Right hindlimb (tissue), 1 donor: Measurements from ENCODE around the gene MS4A13.
"Not testable (repeated sequence)": the region's sequence is repeated elsewhere in the genome, so short reads cannot be mapped to it uniquely, and the experiment has no call there.

Source experiments
- DNase-seq: peaks from one replicate; pipeline ENCODE4 v3.0.0-alpha.2; 2018

MS4A13 gene

DNA sequence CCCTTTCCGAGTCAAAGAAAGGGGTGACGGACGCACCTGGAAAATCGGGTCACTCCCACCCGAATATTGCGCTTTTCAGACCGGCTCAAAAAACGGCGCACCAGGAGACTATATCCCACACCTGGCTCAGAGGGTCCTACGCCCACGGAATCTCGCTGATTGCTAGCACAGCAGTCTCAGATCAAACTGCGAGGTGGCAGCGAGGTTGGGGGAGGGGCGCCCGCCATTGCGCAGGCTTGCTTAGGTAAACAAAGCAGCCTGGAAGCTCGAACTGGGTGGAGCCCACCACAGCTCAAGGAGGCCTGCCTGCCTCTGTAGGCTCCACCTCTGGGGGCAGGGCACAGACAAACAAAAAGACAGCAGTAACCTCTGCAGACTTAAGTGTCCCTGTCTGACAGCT lies 17.2 kb downstream of the MS4A13 start:
- DNase-seq, result not testable (repeated sequence)

DNA sequence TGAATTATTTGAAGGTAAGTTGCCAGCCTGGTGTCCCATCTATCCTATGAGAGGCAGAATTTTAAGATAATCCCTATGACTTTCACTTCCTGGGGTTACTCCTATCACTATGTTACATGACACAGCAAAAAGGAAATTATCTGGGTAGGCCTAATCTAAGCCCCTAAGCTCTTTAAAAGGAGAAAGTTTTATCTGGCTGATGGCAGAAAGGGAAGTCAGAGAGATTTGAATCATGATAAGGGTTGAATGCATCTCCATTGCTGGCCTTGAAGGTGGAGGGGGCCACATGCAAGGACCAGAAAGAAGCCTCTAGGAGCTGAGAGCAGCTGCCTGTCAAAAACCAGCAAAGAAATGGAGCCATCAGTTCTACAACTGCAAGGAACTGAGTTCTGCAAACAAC lies 23.4 kb downstream of the MS4A13 start:
- not testable (repeated sequence) for DNase-seq

DNA sequence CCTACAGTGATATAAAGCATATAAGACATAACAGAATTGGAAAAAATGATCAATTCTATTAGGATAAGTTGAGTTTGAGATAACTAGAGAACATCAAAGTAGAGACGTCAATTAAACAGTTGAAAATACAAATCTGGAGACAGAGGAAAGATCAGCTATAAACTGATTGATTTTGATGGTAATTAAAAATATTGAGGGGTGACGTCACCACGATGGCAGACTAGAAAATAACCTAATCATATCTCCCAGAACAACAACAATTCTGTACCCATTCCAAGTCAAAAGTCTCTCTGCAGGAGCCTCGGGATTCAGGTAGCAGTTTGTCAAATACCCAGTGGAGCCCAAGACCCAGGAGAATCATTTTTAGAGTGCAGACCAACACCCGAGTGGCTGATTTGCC lies 28.9 kb downstream of the MS4A13 start:
- DNase-seq, result no peak

DNA sequence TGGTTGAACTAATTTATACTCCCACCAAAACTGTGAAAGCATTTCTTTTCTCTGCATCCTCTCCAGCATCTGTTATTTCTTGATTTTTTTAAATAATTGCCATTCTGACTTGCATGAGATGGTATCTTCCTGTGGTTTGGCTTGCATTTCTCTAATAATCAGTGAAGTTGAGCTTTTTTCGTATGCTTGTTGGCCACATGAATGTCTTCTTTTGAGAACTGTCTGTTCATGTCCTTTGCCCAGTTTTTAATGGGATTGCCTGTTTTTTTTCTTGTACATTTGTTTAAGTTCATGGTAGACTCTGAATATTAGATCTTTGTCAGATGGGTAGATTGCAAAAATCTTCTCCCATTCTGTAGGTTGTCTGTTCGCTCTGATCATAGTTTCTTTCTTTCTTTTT lies 46.1 kb downstream of the MS4A13 start:
- no peak for DNase-seq

DNA sequence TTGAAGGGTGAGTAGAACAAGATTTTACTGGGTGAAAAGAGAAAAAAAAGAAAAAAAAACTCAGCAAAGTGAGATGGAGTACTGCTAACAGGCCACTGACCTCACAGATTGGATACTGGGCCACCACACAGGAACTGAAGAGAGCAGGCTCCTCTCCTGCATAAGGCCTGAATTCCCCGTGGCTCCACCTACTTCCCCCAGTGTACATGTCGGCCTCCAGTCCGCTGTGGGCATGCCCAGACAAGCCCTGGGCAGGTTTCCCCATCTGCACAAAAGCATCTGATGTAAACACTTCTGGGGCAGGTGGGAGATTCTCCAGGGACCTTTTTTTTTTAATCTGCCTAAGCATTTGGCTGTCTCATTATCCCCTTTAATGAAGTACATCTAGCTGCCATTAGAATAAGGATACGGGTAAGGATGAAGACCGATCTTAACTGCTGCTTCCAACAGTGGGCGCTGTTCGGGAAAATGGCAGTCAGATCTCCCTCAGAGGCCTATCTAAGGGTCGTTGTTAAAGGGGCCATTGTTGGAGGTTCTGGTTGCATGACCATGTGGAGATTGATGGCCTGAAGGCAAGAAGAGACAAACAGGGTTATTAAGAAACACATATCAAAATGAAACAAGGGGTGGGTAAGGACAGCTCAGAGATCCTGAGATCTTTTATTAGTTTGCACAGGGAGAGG lies 48.5 kb downstream of the MS4A13 start:
- no peak for DNase-seq

DNA sequence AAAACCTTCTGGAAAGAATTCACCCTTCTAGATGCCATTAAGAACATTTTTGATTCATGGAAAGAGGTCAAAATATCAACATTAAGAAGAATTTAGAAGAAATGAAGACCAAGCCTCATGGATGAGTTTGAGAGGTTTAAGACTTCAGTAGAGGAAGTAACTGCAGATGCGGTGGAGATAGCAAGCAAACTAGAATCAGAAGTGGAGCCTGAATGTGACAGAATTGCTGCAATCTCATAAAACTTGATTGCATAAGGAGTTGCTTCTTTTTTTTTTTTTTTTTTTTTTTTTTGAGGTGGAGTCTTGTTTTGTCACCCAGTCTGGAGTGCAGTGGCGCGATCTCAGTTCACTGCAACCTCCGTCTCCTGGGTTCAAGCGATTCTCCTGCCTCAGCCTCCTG lies 51.6 kb downstream of the MS4A13 start:
- no peak for DNase-seq

DNA sequence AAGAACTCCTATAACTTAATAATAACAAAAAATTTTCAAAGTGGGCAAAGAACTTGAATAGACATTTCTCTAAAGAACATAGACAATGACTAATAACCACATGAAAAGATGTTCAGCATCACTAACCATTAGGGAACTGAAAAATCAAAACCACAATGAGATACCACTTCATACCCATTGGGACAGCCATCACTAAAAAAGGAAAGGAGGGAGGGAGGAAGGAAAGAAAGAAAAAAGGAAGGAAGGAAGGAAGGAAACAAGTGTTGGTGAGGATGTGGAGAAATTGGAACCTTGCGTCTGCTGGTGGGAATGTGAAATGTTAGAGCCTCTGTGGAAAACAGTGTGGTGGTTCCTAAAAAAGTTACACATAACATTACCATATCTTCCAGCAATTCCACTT lies 55.8 kb downstream of the MS4A13 start:
- DNase-seq, result no peak

DNA sequence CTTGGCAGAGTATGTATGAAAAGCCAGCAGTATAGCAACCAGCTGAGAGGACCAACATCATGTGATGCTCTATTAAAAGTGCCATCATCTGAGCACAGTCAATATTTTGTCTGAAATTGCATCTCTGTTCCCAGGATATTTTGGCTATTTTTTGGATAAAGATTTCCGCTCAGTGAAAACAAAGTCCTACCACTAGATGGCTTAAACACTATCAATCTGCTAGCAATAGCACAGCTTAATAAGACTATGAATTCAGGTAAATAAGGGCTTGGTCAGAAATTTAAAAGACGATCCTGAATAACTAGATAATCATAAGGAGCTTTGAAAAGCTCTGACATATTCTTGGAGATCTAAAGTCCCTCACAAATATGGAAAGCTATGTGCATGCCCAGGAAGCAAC lies 74.4 kb downstream of the MS4A13 start:
- DNase-seq, result no peak
